GM12878 (cell line): ENCODE data around the gene CTDP1. TPM values are rescaled to one million over a fixed set of nuclear protein-coding genes. Genes with fewer than 3 reads are reported as not detected.

Experiments used
- ATAC-seq: fragments of 200-7000 bp; cut with Tn5 transposase; 3 replicates; pipeline ENCODE4 v1.9.1; 2020; ENCODE audit warnings: mild to moderate bottlenecking, moderate library complexity
- BruUV-seq: library from RNA; stranded (reverse); fragments of 400-500 nt; replicated peaks from 2 replicates; lab custom pipeline; 2021; lab: Mats Ljungman, UMichigan
- CTCF ChIA-PET: fragments of 300-600 bp; sonication (Branson Sonifier 250); formaldehyde crosslinking; extraction: SDS; loops from one replicate; lab custom pipeline; 2021; ENCODE audit warnings: inconsistent platforms; lab: Yijun Ruan, JAX
- POLR2A ChIA-PET: fragments of 350-600 bp; formaldehyde crosslinking; extraction: SDS; loops from one replicate; lab custom pipeline; 2021; ENCODE audit warnings: inconsistent platforms; lab: Charles Lee
- RAD21 ChIA-PET: fragments of 300-600 bp; sonication (Branson Sonifier 250); formaldehyde crosslinking; loops from one replicate; lab custom pipeline; 2023; ENCODE audit warnings: antibody characterized with exemption; ENCODE audit not compliant: unreplicated experiment; lab: Charles Lee
- SMC1A ChIA-PET: fragments of 300-600 bp; sonication (Branson Sonifier 250); formaldehyde crosslinking; loops from one replicate; lab custom pipeline; 2023; ENCODE audit not compliant: unreplicated experiment, uncharacterized antibody; lab: Charles Lee
- DNase-seq: peaks from one replicate; pipeline ENCODE4 v3.0.0-alpha.2; 2011; ENCODE audit warnings: low read depth, low spot score
- FAIRE-seq: peaks from 3 replicates; lab custom pipeline; 2011; peaks lifted over from hg19 to GRCh38; lab: Jason Lieb, UNC
- H2AFZ ChIP-seq: 2 replicates; pipeline ENCODE4 v1.6.0; 2011; ENCODE audit warnings: low read depth, low read length, control low read depth; ENCODE audit not compliant: control insufficient read depth
- H3K27ac ChIP-seq: 2 replicates; pipeline ENCODE4 v1.5.1; 2011; ENCODE audit warnings: control low read depth; ENCODE audit not compliant: control insufficient read depth, insufficient read depth
- H3K27me3 ChIP-seq, 2 experiments: replicated peaks in 1 of 2; 2 replicates each; pipeline versions ENCODE4 v1.6.0 to v1.6.1; 2011; ENCODE audit warnings: low read length in 1 of 2; ENCODE audit not compliant: control insufficient read depth in 2 of 2, insufficient read depth in 2 of 2
- H3K36me3 ChIP-seq, 2 experiments: 2 replicates each; pipeline ENCODE4 v1.5.1; 2011; ENCODE audit warnings: low read length in 1 of 2; ENCODE audit not compliant: control insufficient read depth in 2 of 2, insufficient read depth in 2 of 2
- H3K4me1 ChIP-seq: 2 replicates; pipeline ENCODE4 v1.6.1; 2011; ENCODE audit warnings: mild to moderate bottlenecking, low read length, moderate library complexity, mixed read lengths; ENCODE audit not compliant: control insufficient read depth, insufficient read depth
- H3K4me2 ChIP-seq: 2 replicates; pipeline ENCODE4 v1.6.0; 2011; ENCODE audit warnings: control low read depth; ENCODE audit not compliant: control insufficient read depth, insufficient read depth
- H3K4me3 ChIP-seq: fragments of 200-600 bp; sonication (generic); 2 replicates; pipeline ENCODE4 v1.5.1; 2016
- H3K79me2 ChIP-seq: 2 replicates; pipeline ENCODE4 v1.6.0; 2011; ENCODE audit warnings: low read length; ENCODE audit not compliant: control insufficient read depth, insufficient read depth
- H3K9ac ChIP-seq: 2 replicates; pipeline ENCODE4 v1.8.0; 2011; ENCODE audit warnings: low read length, control low read depth, mixed read lengths; ENCODE audit not compliant: control insufficient read depth, insufficient read depth
- H3K9me3 ChIP-seq: replicated peaks from 3 replicates; pipeline ENCODE4 v1.5.1; 2011; ENCODE audit warnings: mild to moderate bottlenecking, low read length; ENCODE audit not compliant: control insufficient read depth, insufficient read depth
- H4K20me1 ChIP-seq: 2 replicates; pipeline ENCODE4 v1.6.0; 2011; ENCODE audit not compliant: control insufficient read depth, insufficient read depth
- BRCA1 ChIP-seq: IDR thresholded peaks from 2 replicates; pipeline ENCODE4 v1.6.1; 2011; ENCODE audit warnings: low read depth, low read length, improper control_type of control experiment
- CEBPZ ChIP-seq: fragments of 150-350 bp; IDR thresholded peaks from 2 replicates; pipeline ENCODE4 v1.6.1; 2016; ENCODE audit warnings: low read depth, low read length
- EZH2 ChIP-seq: IDR thresholded peaks from 2 replicates; pipeline ENCODE4 v1.6.1; 2012; ENCODE audit warnings: low read depth, mild to moderate bottlenecking, control low read depth, inconsistent platforms, low read length, borderline replicate concordance; ENCODE audit not compliant: control insufficient read depth
- IKZF1 ChIP-seq: fragments of 450-650 bp; conservative IDR thresholded peaks from 2 replicates; pipeline ENCODE4 v1.6.1; 2017; ENCODE audit warnings: antibody characterized with exemption, mild to moderate bottlenecking
- POLR2AphosphoS5 ChIP-seq: IDR thresholded peaks from 2 replicates; pipeline ENCODE4 v1.6.1; 2011; ENCODE audit warnings: mild to moderate bottlenecking, low read length, inconsistent platforms
- RAD51 ChIP-seq: fragments of 450-650 bp; IDR thresholded peaks from 2 replicates; pipeline ENCODE4 v1.6.1; 2016; ENCODE audit warnings: moderate library complexity, mild to moderate bottlenecking, inconsistent platforms
- REST ChIP-seq: IDR thresholded peaks from 2 replicates; pipeline ENCODE4 v1.6.1; 2012; ENCODE audit warnings: mild to moderate bottlenecking, low read depth, low read length
- WGBS: methylation state at CpG from one replicate; pipeline ENCODE4 v1.1.6; 2016; ENCODE audit warnings: low lambda C conversion rate; ENCODE audit not compliant: insufficient replicate concordance, insufficient coverage; ENCODE audit errors: missing lambda C conversion rate; 5-methylcytosine and 5-hydroxymethylcytosine counted together
- in situ Hi-C: fragments of 300-500 bp; cut with MboI; formaldehyde crosslinking; loops from 9 replicates; pipeline ENCODE4 v1.14.3; 2018; ENCODE audit warnings: mixed read lengths
- intact Hi-C: fragments of 100-400 bp; cut with micrococcal nuclease; formaldehyde crosslinking; loops from one replicate; pipeline ENCODE4 v1.14.2; 2022; ENCODE audit not compliant: unreplicated experiment
- polyA plus RNA-seq, 11 experiments: library from polyadenylated mRNA; depleted of rRNA in 4 of 11; unstranded in 6 of 11; stranded (reverse) in 5 of 11; fragments of >200 nt; fragmentation: Nextera tagmentation in 4 of 11; fragmentation: Illumina TruSeq in 1 of 11; extraction: Ambion mirVana in 4 of 11; extraction: Trizol in 1 of 11; gene quantifications; 1 replicate in 1 of 11; 2 replicates in 10 of 11; pipeline versions ENCODE4 v1.2.1 to v1.2.3, GENCODE V29; 2011 to 2016; ENCODE audit warnings: inconsistent platforms in 2 of 11, missing spikeins in 2 of 11, low read depth in 1 of 11
- total RNA-seq, 4 experiments: library from RNA; depleted of rRNA in 3 of 4; stranded (reverse); fragments of >200 nt in 3 of 4; fragmentation: Illumina TruSeq in 1 of 4; extraction: Trizol in 1 of 4; gene quantifications; 2 replicates each; pipeline versions ENCODE4 v1.2.1 to v1.2.3, GENCODE V29; 2013 to 2021

Gene CTDP1
- total and polyA plus RNA-seq, 10 of the 15 experiments (the other 5 are each of a cell fraction or from before 2014, with no cell fraction given), result 0.32 to 31.3 (median 8.8) TPM

- Histone ChIP-seq H3K36me3 (no peaks in the 10 kb centered on the region), H3K4me2 (no peak overlapping the region), H3K4me3 (no peak overlapping the region), H2AFZ (no peak overlapping the region), H3K9me3 (peaks cover 2% of the 10 kb centered on the region; the same call in 1 of the 3 replicates), H3K27ac (no peak overlapping the region), H3K27me3 (no peaks in the 10 kb centered on the region), H3K79me2 (no peaks in the 10 kb centered on the region), H4K20me1 (no peaks in the 10 kb centered on the region), H3K9ac (no peak overlapping the region), H3K4me1 (no peaks in the 10 kb centered on the region)
- ChIA-PET POLR2A (no interaction called here), CTCF (no interaction called here), SMC1A (no interaction called here), RAD21 (no interaction called here)
- in situ Hi-C loops (no loop called here), intact Hi-C loops (no loop called here)
- FAIRE-seq (no peak), ATAC-seq (no peak), DNase-seq (no peak)
- no TSS peak for BruUV-seq
- WGBS, result 48% methylated on average over 16 of the region's 18 CpGs
- TF ChIP-seq CEBPZ, result no peak
- TF ChIP-seq EZH2, result no peak
- TF ChIP-seq POLR2AphosphoS5, result no peak
- no peak for TF ChIP-seq REST
- no peak for TF ChIP-seq BRCA1
- no peak for TF ChIP-seq RAD51
- no peak for TF ChIP-seq IKZF1
Observed at GRCh38 chr18:79774111-79774510, 94.5 kb downstream of the CTDP1 start.
